Astrocyte (in vitro differentiated cells and primary cell): ENCODE data around the gene SLC12A8. TPM values are rescaled to one million over a fixed set of nuclear protein-coding genes. Genes with fewer than 3 reads are reported as not detected.

ENCODE experiments used
- DNase-seq: peaks from one replicate; pipeline ENCODE4 v3.0.0-alpha.2; 2010; ENCODE audit warnings: low read depth
- FAIRE-seq: peaks from 2 replicates; lab custom pipeline; 2011; peaks lifted over from hg19 to GRCh38; lab: Jason Lieb, UNC
- H2AFZ ChIP-seq: 2 replicates; pipeline ENCODE4 v1.6.0; 2012; ENCODE audit warnings: low read depth, low read length, inconsistent platforms
- H3K27ac ChIP-seq: 2 replicates; pipeline ENCODE4 v1.5.1; 2011; ENCODE audit warnings: low read depth, low read length, inconsistent platforms
- H3K27me3 ChIP-seq: 2 replicates; pipeline ENCODE4 v1.6.0; 2011; ENCODE audit warnings: low read length, inconsistent platforms; ENCODE audit not compliant: insufficient read depth
- H3K36me3 ChIP-seq: 2 replicates; pipeline ENCODE4 v1.5.1; 2011; ENCODE audit warnings: low read length, inconsistent platforms; ENCODE audit not compliant: insufficient read depth
- H3K4me1 ChIP-seq: 2 replicates; pipeline ENCODE4 v1.5.1; 2011; ENCODE audit warnings: low read length, inconsistent platforms; ENCODE audit not compliant: insufficient read depth
- H3K4me2 ChIP-seq: 2 replicates; pipeline ENCODE4 v1.6.0; 2012; ENCODE audit warnings: low read length, inconsistent platforms
- H3K4me3 ChIP-seq: 2 replicates; pipeline ENCODE4 v1.5.1; 2011; ENCODE audit warnings: low read depth, mild to moderate bottlenecking, low read length, inconsistent platforms; ENCODE audit not compliant: insufficient read depth
- H3K79me2 ChIP-seq: 2 replicates; pipeline ENCODE4 v1.6.0; 2012; ENCODE audit warnings: mild to moderate bottlenecking, low read length, inconsistent platforms; ENCODE audit not compliant: insufficient read depth
- H3K9ac ChIP-seq: 2 replicates; pipeline ENCODE4 v1.6.0; 2012; ENCODE audit warnings: mild to moderate bottlenecking, low read length, inconsistent platforms
- H3K9me3 ChIP-seq: 2 replicates; pipeline ENCODE4 v1.5.1; 2012; ENCODE audit warnings: low read depth, mild to moderate bottlenecking, low read length, inconsistent platforms; ENCODE audit not compliant: insufficient read depth
- H4K20me1 ChIP-seq: 2 replicates; pipeline ENCODE4 v1.6.0; 2012; ENCODE audit warnings: low read length, inconsistent platforms; ENCODE audit not compliant: insufficient read depth
- H3K27ac Mint-ChIP-seq: one replicate; pipeline ENCODE4 v1.8.0; 2021; ENCODE audit warnings: mild to moderate bottlenecking, mixed read lengths; ENCODE audit not compliant: unreplicated experiment
- H3K27me3 Mint-ChIP-seq: one replicate; pipeline ENCODE4 v1.8.0; 2021; ENCODE audit warnings: low read depth, mixed read lengths; ENCODE audit not compliant: unreplicated experiment
- H3K36me3 Mint-ChIP-seq: one replicate; pipeline ENCODE4 v1.8.0; 2021; ENCODE audit warnings: low read depth, mixed read lengths; ENCODE audit not compliant: unreplicated experiment
- H3K4me1 Mint-ChIP-seq: one replicate; pipeline ENCODE4 v1.8.0; 2021; ENCODE audit warnings: low read depth, mixed read lengths; ENCODE audit not compliant: unreplicated experiment
- H3K4me3 Mint-ChIP-seq: one replicate; pipeline ENCODE4 v1.8.0; 2021; ENCODE audit warnings: mild to moderate bottlenecking, moderate library complexity, mixed read lengths; ENCODE audit not compliant: unreplicated experiment
- H3K9me3 Mint-ChIP-seq: one replicate; pipeline ENCODE4 v1.8.0; 2021; ENCODE audit warnings: mild to moderate bottlenecking, mixed read lengths; ENCODE audit not compliant: unreplicated experiment
- EZH2 ChIP-seq: IDR thresholded peaks from 2 replicates; pipeline ENCODE4 v1.6.1; 2012; ENCODE audit warnings: mild to moderate bottlenecking, low read length, inconsistent platforms; ENCODE audit not compliant: insufficient read depth
- total RNA-seq: library from RNA; stranded (reverse); gene quantifications from 2 replicates; pipeline ENCODE4 v1.2.1, GENCODE V29; 2021
- TF ChIP-seq, protein P1 (sequence below): IDR thresholded peaks from 2 replicates; pipeline ENCODE4 v1.5.1; 2011; ENCODE audit warnings: low read depth, mild to moderate bottlenecking, inconsistent platforms, low read length, moderate library complexity; ENCODE audit not compliant: insufficient read depth

Gene SLC12A8
- total RNA-seq, 1 donor from 2014 or later, result 4.2 TPM

DNA sequence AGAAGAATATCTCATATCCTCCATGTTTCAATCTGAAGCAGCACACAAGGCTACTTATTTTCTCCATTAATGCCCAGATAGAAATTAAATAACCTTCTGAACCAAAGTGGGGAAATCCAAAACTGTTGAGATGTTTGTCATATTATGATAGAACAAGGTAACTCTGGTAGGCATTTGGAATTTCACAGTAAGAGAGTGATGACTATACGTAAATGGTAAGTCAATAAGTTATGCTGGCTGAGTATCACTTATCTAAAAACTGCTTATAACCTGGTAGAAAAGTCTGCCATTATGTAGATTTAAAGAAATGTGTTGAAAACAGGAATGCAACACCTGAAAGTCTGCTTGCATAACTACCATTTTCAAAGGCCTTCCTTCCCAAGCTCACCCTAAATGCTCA is 17.2 kb upstream of the SLC12A8 start:
- Mint-ChIP-seq H3K9me3 (no peaks in the 10 kb centered on the region), H3K27ac (no peak overlapping the region), H3K27me3 (no peaks in the 10 kb centered on the region), H3K36me3 (peaks cover 7% of the 10 kb centered on the region), H3K4me3 (no peak overlapping the region), H3K4me1 (peaks cover 9% of the 10 kb centered on the region)
- Histone ChIP-seq H3K27me3 (no peaks in the 10 kb centered on the region), H3K36me3 (peaks cover 6% of the 10 kb centered on the region), H3K4me3 (no peak overlapping the region), H3K9me3 (no peaks in the 10 kb centered on the region), H3K27ac (no peak overlapping the region), H3K4me2 (no peak overlapping the region), H2AFZ (no peak overlapping the region), H3K4me1 (peaks cover 15% of the 10 kb centered on the region), H3K9ac (no peak overlapping the region), H3K79me2 (no peaks in the 10 kb centered on the region), H4K20me1 (peaks cover 6% of the 10 kb centered on the region)
- TF ChIP-seq, protein P1, sequence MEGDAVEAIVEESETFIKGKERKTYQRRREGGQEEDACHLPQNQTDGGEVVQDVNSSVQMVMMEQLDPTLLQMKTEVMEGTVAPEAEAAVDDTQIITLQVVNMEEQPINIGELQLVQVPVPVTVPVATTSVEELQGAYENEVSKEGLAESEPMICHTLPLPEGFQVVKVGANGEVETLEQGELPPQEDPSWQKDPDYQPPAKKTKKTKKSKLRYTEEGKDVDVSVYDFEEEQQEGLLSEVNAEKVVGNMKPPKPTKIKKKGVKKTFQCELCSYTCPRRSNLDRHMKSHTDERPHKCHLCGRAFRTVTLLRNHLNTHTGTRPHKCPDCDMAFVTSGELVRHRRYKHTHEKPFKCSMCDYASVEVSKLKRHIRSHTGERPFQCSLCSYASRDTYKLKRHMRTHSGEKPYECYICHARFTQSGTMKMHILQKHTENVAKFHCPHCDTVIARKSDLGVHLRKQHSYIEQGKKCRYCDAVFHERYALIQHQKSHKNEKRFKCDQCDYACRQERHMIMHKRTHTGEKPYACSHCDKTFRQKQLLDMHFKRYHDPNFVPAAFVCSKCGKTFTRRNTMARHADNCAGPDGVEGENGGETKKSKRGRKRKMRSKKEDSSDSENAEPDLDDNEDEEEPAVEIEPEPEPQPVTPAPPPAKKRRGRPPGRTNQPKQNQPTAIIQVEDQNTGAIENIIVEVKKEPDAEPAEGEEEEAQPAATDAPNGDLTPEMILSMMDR, result no peak
- TF ChIP-seq EZH2, result no peak
- DNase-seq (no peak), FAIRE-seq (no peak)

DNA sequence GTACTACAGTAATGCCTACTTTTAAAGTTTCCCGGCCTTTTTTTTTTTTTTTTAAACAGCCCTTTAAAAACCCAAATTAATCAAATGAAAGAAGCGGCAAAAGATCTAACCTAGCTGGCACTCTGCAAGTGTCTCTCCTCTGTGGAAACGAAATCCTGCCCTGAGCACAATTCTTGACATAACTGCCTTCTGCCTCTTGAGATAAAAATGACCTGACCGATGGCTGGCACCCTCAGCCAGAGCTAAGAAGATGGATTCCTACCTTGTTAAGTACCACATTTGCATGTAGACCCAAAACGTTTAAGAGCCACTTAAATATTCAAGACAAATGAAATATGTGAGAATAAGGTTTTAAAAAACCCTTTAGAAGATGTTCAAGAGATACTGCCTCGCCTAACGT is 16.6 kb upstream of the SLC12A8 start:
- peaks cover 9% of the 10 kb centered on the region for H3K4me1 Mint-ChIP-seq
- no peaks in the 10 kb centered on the region for H3K27me3 Mint-ChIP-seq
- H3K4me3 Mint-ChIP-seq, result no peak overlapping the region
- Histone ChIP-seq H3K4me3 (no peak overlapping the region), H3K27ac (no peak overlapping the region), H3K4me1 (peaks cover 15% of the 10 kb centered on the region), H2AFZ (no peak overlapping the region), H3K79me2 (no peaks in the 10 kb centered on the region), H3K4me2 (no peak overlapping the region), H4K20me1 (peaks cover 6% of the 10 kb centered on the region), H3K36me3 (peaks cover 6% of the 10 kb centered on the region), H3K9ac (no peak overlapping the region), H3K9me3 (no peaks in the 10 kb centered on the region), H3K27me3 (no peaks in the 10 kb centered on the region)
- H3K27ac Mint-ChIP-seq, result no peak overlapping the region
- no peak for TF ChIP-seq EZH2
- TF ChIP-seq, protein P1, result no peak
- H3K36me3 Mint-ChIP-seq, result peaks cover 9% of the 10 kb centered on the region
- DNase-seq (no peak), FAIRE-seq (no peak)
- no peaks in the 10 kb centered on the region for H3K9me3 Mint-ChIP-seq

DNA sequence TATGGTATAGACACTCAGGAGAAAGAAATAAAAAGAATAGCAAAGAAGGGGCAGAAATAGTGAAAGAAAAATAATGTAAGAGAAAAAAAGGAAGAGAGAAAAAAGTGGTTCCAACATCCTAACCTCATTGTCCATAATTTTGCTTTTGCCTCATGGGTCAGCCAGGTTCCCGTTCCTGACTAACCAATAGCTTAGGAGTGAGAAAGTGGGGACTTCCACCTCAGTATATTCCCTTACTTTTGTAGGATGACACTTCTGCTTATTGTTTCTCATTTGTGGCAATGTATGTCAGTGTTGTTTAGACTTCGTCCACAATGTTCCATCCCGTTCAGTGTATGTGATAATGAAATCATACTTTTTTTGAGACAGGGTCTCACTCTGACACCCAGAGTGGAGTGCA is 9.3 kb upstream of the SLC12A8 start:
- Histone ChIP-seq H4K20me1 (no peaks in the 10 kb centered on the region), H3K4me1 (no peaks in the 10 kb centered on the region), H3K27me3 (no peaks in the 10 kb centered on the region), H2AFZ (no peak overlapping the region), H3K36me3 (no peaks in the 10 kb centered on the region), H3K9ac (no peak overlapping the region), H3K4me3 (no peak overlapping the region), H3K79me2 (no peaks in the 10 kb centered on the region), H3K27ac (no peak overlapping the region), H3K9me3 (no peaks in the 10 kb centered on the region), H3K4me2 (no peak overlapping the region)
- no peaks in the 10 kb centered on the region for H3K9me3 Mint-ChIP-seq
- no peak overlapping the region for H3K4me3 Mint-ChIP-seq
- no peak for DNase-seq
- H3K27me3 Mint-ChIP-seq, result no peaks in the 10 kb centered on the region
- H3K36me3 Mint-ChIP-seq, result peaks cover 2% of the 10 kb centered on the region
- no peak for TF ChIP-seq EZH2
- TF ChIP-seq, protein P1, result no peak
- H3K27ac Mint-ChIP-seq, result no peak overlapping the region
- H3K4me1 Mint-ChIP-seq, result peaks cover 5% of the 10 kb centered on the region
- no peak for FAIRE-seq
